ENCODE data around the gene COL18A1.

- TF ChIP-seq ZNF282 (CRISPR knock-in tag; IDR thresholded peaks at IDR 0.05) (no peak), GABPB2 (CRISPR knock-in tag; conservative IDR thresholded peaks at IDR 0.05) (no peak), HDAC1 (IDR thresholded peaks at IDR 0.05) (no peak), POLR2B (IDR thresholded peaks at IDR 0.05; ENCODE audit: low read depth, partially characterized antibody) (no peak), SIN3A (IDR thresholded peaks at IDR 0.05; ENCODE audit: borderline replicate concordance in 2 of 2, control insufficient read depth in 1 of 2, low read depth in 2 of 2, low read length in 2 of 2) (no peak), MEF2A (IDR thresholded peaks at IDR 0.05; ENCODE audit: control insufficient read depth, low read depth, low read length) (no peak), ZNF609 (CRISPR knock-in tag; IDR thresholded peaks at IDR 0.05; ENCODE audit: borderline replicate concordance) (no peak), POLR2A (conservative IDR thresholded peaks at IDR 0.05) (no peak), JUND (IDR thresholded peaks at IDR 0.05; ENCODE audit: borderline replicate concordance, low read depth, low read length) (no peak), JUND (tag; IDR thresholded peaks at IDR 0.05; ENCODE audit: borderline replicate concordance, low read depth, low read length) (no peak), SMARCC2 (IDR thresholded peaks at IDR 0.05; ENCODE audit: low read depth) (no peak), HNRNPLL (IDR thresholded peaks at IDR 0.05; ENCODE audit: low read depth, low read length, poor library complexity, severe bottlenecking) (no peak), ZNF121 (CRISPR knock-in tag; conservative IDR thresholded peaks at IDR 0.05) (no peak), U2AF1 (optimal IDR thresholded peaks at IDR 0.05; ENCODE audit: low read depth, low read length) (no peak)
- TF ChIP-seq, protein P1, sequence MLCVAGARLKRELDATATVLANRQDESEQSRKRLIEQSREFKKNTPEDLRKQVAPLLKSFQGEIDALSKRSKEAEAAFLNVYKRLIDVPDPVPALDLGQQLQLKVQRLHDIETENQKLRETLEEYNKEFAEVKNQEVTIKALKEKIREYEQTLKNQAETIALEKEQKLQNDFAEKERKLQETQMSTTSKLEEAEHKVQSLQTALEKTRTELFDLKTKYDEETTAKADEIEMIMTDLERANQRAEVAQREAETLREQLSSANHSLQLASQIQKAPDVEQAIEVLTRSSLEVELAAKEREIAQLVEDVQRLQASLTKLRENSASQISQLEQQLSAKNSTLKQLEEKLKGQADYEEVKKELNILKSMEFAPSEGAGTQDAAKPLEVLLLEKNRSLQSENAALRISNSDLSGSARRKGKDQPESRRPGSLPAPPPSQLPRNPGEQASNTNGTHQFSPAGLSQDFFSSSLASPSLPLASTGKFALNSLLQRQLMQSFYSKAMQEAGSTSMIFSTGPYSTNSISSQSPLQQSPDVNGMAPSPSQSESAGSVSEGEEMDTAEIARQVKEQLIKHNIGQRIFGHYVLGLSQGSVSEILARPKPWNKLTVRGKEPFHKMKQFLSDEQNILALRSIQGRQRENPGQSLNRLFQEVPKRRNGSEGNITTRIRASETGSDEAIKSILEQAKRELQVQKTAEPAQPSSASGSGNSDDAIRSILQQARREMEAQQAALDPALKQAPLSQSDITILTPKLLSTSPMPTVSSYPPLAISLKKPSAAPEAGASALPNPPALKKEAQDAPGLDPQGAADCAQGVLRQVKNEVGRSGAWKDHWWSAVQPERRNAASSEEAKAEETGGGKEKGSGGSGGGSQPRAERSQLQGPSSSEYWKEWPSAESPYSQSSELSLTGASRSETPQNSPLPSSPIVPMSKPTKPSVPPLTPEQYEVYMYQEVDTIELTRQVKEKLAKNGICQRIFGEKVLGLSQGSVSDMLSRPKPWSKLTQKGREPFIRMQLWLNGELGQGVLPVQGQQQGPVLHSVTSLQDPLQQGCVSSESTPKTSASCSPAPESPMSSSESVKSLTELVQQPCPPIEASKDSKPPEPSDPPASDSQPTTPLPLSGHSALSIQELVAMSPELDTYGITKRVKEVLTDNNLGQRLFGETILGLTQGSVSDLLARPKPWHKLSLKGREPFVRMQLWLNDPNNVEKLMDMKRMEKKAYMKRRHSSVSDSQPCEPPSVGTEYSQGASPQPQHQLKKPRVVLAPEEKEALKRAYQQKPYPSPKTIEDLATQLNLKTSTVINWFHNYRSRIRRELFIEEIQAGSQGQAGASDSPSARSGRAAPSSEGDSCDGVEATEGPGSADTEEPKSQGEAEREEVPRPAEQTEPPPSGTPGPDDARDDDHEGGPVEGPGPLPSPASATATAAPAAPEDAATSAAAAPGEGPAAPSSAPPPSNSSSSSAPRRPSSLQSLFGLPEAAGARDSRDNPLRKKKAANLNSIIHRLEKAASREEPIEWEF (CRISPR knock-in tag; IDR thresholded peaks at IDR 0.05), result no peak
Measured at GRCh38 chr21:45505416-45506021, 100.6 kb downstream of the COL18A1 start.
